AG04450 (cell line): Measurements from ENCODE around the gene GTPBP3. TPM values are rescaled to one million over a fixed set of nuclear protein-coding genes. Genes with fewer than 3 reads are reported as not detected.

ENCODE experiments used
- CTCF ChIA-PET: fragments of 300-600, 350-600 bp; formaldehyde crosslinking; extraction: SDS; loops from one replicate; lab custom pipeline; 2022; ENCODE audit warnings: antibody characterized with exemption, inconsistent platforms; lab: Charles Lee
- POLR2A ChIA-PET: fragments of 350-600 bp; formaldehyde crosslinking; extraction: SDS; loops from one replicate; lab custom pipeline; 2021; ENCODE audit warnings: antibody characterized with exemption, inconsistent platforms; lab: Yijun Ruan, JAX
- DNase-seq: peaks from one replicate; pipeline ENCODE4 v3.0.0-alpha.2; 2011; ENCODE audit warnings: low read depth, low spot score
- H3K27ac ChIP-seq: one replicate; pipeline ENCODE4 v1.5.1; 2012; ENCODE audit warnings: low read depth, low read length, control low read depth
- H3K27me3 ChIP-seq: one replicate; pipeline ENCODE4 v1.6.0; 2012; ENCODE audit warnings: low read length; ENCODE audit not compliant: control insufficient read depth, insufficient read depth
- H3K4me3 ChIP-seq: 2 replicates; pipeline ENCODE4 v1.5.1; 2011; ENCODE audit warnings: mild to moderate bottlenecking, low read depth, low read length, control low read depth
- H3K9me3 ChIP-seq: 2 replicates; pipeline ENCODE4 v1.5.1; 2012; ENCODE audit warnings: low read length; ENCODE audit not compliant: control insufficient read depth, insufficient read depth
- polyA plus RNA-seq: library from polyadenylated mRNA; depleted of rRNA; stranded (reverse); fragments of >200 nt; gene quantifications from 2 replicates; pipeline ENCODE4 v1.2.3, GENCODE V29; 2011
- TF ChIP-seq, protein P1 (sequence below): IDR thresholded peaks from 2 replicates; pipeline ENCODE4 v1.5.1; 2011; ENCODE audit warnings: low read depth, low read length, control low read depth, inconsistent platforms

Gene GTPBP3
- polyA plus RNA-seq, 1 experiment: 4.7 TPM

- CTCF ChIA-PET: no interaction called here
- Histone ChIP-seq H3K27ac (no peak overlapping the region), H3K9me3 (peaks cover 13% of the 10 kb centered on the region; the same call in 1 of the 2 replicates), H3K27me3 (peaks cover 3% of the 10 kb centered on the region), H3K4me3 (peak overlapping the region; percentile 72)
- TF ChIP-seq, protein P1, sequence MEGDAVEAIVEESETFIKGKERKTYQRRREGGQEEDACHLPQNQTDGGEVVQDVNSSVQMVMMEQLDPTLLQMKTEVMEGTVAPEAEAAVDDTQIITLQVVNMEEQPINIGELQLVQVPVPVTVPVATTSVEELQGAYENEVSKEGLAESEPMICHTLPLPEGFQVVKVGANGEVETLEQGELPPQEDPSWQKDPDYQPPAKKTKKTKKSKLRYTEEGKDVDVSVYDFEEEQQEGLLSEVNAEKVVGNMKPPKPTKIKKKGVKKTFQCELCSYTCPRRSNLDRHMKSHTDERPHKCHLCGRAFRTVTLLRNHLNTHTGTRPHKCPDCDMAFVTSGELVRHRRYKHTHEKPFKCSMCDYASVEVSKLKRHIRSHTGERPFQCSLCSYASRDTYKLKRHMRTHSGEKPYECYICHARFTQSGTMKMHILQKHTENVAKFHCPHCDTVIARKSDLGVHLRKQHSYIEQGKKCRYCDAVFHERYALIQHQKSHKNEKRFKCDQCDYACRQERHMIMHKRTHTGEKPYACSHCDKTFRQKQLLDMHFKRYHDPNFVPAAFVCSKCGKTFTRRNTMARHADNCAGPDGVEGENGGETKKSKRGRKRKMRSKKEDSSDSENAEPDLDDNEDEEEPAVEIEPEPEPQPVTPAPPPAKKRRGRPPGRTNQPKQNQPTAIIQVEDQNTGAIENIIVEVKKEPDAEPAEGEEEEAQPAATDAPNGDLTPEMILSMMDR: no peak
- peak; percentile 33 for DNase-seq
- POLR2A ChIA-PET: interaction anchor here (0.6 to 2.9 kb wide), 6 partner anchors 9 to 178 kb away, joined by 3 to 13 read pairs (median 4); partner anchors contain the start of genes DDA1, MRPL34 and PGLS
These were observed 3.5 kb upstream of the GTPBP3 start for GRCh38 chr19:17333611-17334413.

GRCh38 chr19:17334414-17335409 lies 2.6 kb upstream of the GTPBP3 start, which contains the start of gene ANO8:
TSS of gene ANO8 (minus strand) at chr19:17334855. CDS start at chr19:17334670, 185 bp downstream.
- H3K4me3 ChIP-seq: peak within 1 kb of the TSS; percentile 72
- H3K27me3 ChIP-seq: peaks cover 2% of the 10 kb centered on the region
- ChIA-PET POLR2A (interaction anchor here (1.0 to 2.9 kb wide), 2 partner anchors 26 to 177 kb away, joined by 3 to 13 read pairs; partner anchors contain the start of genes DDA1 and PGLS), CTCF (interaction anchor here (0.7 to 1.4 kb wide), 2 partner anchors 11 to 51 kb away, joined by 3 read pairs; no protein-coding TSS in a partner anchor)
- H3K27ac ChIP-seq: no peak within 1 kb of the TSS
- TF ChIP-seq, protein P1: no peak
- DNase-seq: peak; percentile 96
- peaks cover 13% of the 10 kb centered on the region; the same call in 1 of the 2 replicates for H3K9me3 ChIP-seq

DNA sequence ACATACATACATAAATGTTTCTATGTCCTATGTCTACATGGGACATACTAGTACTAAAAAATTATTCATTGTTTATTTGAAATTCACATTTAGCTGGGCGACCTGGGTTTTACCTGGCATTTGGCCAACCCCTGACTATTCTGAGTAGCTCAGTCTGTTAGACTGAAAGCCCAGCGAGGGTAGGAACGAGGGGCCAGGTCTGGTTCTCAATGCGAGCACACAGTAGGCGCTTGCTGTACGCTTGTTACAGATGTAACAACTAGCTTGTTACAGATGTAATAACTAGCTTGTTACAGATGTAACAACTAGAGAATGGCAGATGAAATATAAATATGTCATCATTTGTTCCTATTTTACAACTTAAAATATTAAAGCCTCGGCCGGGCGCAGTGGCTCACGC lies 1.8 kb upstream of the GTPBP3 start:
- POLR2A ChIA-PET: no interaction called here
- CTCF ChIA-PET: interaction anchor here (0.7 to 1.4 kb wide), 2 partner anchors 10 to 50 kb away, joined by 3 read pairs; no protein-coding TSS in a partner anchor

GRCh38 chr19:17337675-17338432 lies 501 bp downstream of the GTPBP3 start:
- TF ChIP-seq, protein P1: no peak
- Histone ChIP-seq H3K27ac (no peak overlapping the region), H3K4me3 (peak overlapping the region; percentile 93), H3K27me3 (no peaks in the 10 kb centered on the region), H3K9me3 (peaks cover 5% of the 10 kb centered on the region; the same call in 1 of the 2 replicates)
- POLR2A ChIA-PET: no interaction called here
- DNase-seq: no peak
- CTCF ChIA-PET: no interaction called here

More for the DNA sequence above, 1.8 kb upstream of the GTPBP3 start:
- Histone ChIP-seq H3K9me3 (peaks cover 8% of the 10 kb centered on the region; the same call in 1 of the 2 replicates), H3K27ac (no peak overlapping the region), H3K27me3 (no peaks in the 10 kb centered on the region), H3K4me3 (no peak overlapping the region)
- TF ChIP-seq, protein P1: no peak
- DNase-seq: no peak
